GM18526 (cell line): ENCODE data around the gene SDSL.

Experiments
- POLR2A ChIP-seq: IDR thresholded peaks from 3 replicates; pipeline ENCODE4 v1.6.1; 2011; ENCODE audit not compliant: insufficient read length; ENCODE audit errors: extremely low read depth

Gene SDSL

GRCh38 chr12:113443030-113443539 lies 20.9 kb downstream of the SDSL start:
- TF ChIP-seq POLR2A = no peak

- no peak for TF ChIP-seq POLR2A
Measured at GRCh38 chr12:113445544-113446171, 23.5 kb downstream of the SDSL start.

GRCh38 chr12:113448873-113449272 lies 26.7 kb downstream of the SDSL start:
- no peak for TF ChIP-seq POLR2A

GRCh38 chr12:113449299-113449698 lies 27.1 kb downstream of the SDSL start:
- no peak for TF ChIP-seq POLR2A

GRCh38 chr12:113449839-113450238 lies 27.7 kb downstream of the SDSL start:
- no peak for TF ChIP-seq POLR2A

- no peak for TF ChIP-seq POLR2A
Measured at GRCh38 chr12:113452458-113452857, 30.3 kb downstream of the SDSL start.

GRCh38 chr12:113453330-113453729 lies 31.1 kb downstream of the SDSL start:
- no peak for TF ChIP-seq POLR2A

- no peak for TF ChIP-seq POLR2A
Measured at GRCh38 chr12:113456199-113456598, 34.0 kb downstream of the SDSL start.

GRCh38 chr12:113456761-113457160 lies 34.6 kb downstream of the SDSL start:
- no peak for TF ChIP-seq POLR2A

- no peak for TF ChIP-seq POLR2A
Measured at GRCh38 chr12:113457185-113457584, 35.0 kb downstream of the SDSL start.

- no peak for TF ChIP-seq POLR2A
Measured at GRCh38 chr12:113457710-113458109, 35.5 kb downstream of the SDSL start.

GRCh38 chr12:113459981-113460380 lies 37.8 kb downstream of the SDSL start:
- TF ChIP-seq POLR2A = no peak

- no peak for TF ChIP-seq POLR2A
Measured at GRCh38 chr12:113461666-113462065, 39.5 kb downstream of the SDSL start.

GRCh38 chr12:113462117-113462774 lies 40.1 kb downstream of the SDSL start:
- TF ChIP-seq POLR2A = no peak

- TF ChIP-seq POLR2A = no peak
Measured at GRCh38 chr12:113462998-113463745, 41.0 kb downstream of the SDSL start.

- TF ChIP-seq POLR2A = no peak
Measured at GRCh38 chr12:113463746-113464451, 41.7 kb downstream of the SDSL start.

GRCh38 chr12:113464452-113464775 lies 42.2 kb downstream of the SDSL start:
- no peak for TF ChIP-seq POLR2A
